Fibroblast of lung (primary cell): ENCODE measurements around the gene NT5C3B. TPM values are rescaled to one million over a fixed set of nuclear protein-coding genes. Genes with fewer than 3 reads are reported as not detected.
A peak's percentile ranks its signal among the peaks of the same experiment; 100 is the strongest.

ENCODE experiments used
- DNase-seq, 2 donors: peaks; one replicate each; pipeline versions ENCODE4 v3.0.0 to v3.0.0-alpha.2; 2010; ENCODE audit warnings: low read depth in 2 of 2
- H2AFZ ChIP-seq: 2 replicates; pipeline ENCODE4 v1.5.1; 2012; ENCODE audit warnings: low read length, control low read depth, inconsistent platforms
- H3K27ac ChIP-seq: 2 replicates; pipeline ENCODE4 v1.5.1; 2011; ENCODE audit warnings: low read length, control low read depth; ENCODE audit not compliant: insufficient read depth
- H3K27me3 ChIP-seq: 2 replicates; pipeline ENCODE4 v1.5.1; 2011; ENCODE audit warnings: mild to moderate bottlenecking, low read length; ENCODE audit not compliant: control insufficient read depth, insufficient read depth
- H3K36me3 ChIP-seq: 2 replicates; pipeline ENCODE4 v1.5.1; 2011; ENCODE audit warnings: low read length; ENCODE audit not compliant: control insufficient read depth, insufficient read depth
- H3K4me1 ChIP-seq: 2 replicates; pipeline ENCODE4 v1.5.1; 2011; ENCODE audit warnings: low read length; ENCODE audit not compliant: control insufficient read depth, insufficient read depth; ENCODE audit errors: extremely low read depth
- H3K4me2 ChIP-seq: 2 replicates; pipeline ENCODE4 v1.5.1; 2011; ENCODE audit warnings: low read length, control low read depth; ENCODE audit not compliant: insufficient read depth; ENCODE audit errors: extremely low read depth
- H3K4me3 ChIP-seq, 4 experiments: fragments of 200-600 bp in 1 of 4; sonication (generic) in 1 of 4; replicated peaks in 1 of 4; 2 replicates each; pipeline ENCODE4 v1.5.1; 2011 to 2016; ENCODE audit warnings: low read length in 4 of 4, low read depth in 3 of 4, mild to moderate bottlenecking in 3 of 4, control low read depth in 2 of 4, inconsistent platforms in 1 of 4, mixed read lengths in 1 of 4; ENCODE audit not compliant: insufficient read depth in 1 of 4; ENCODE audit errors: control extremely low read depth in 1 of 4
- H3K79me2 ChIP-seq: 2 replicates; pipeline ENCODE4 v1.5.1; 2012; ENCODE audit warnings: mild to moderate bottlenecking, low read length, inconsistent platforms; ENCODE audit not compliant: control insufficient read depth, insufficient read depth
- H3K9ac ChIP-seq: 2 replicates; pipeline ENCODE4 v1.5.1; 2011; ENCODE audit warnings: mild to moderate bottlenecking, low read length, control low read depth; ENCODE audit not compliant: insufficient read depth
- H3K9me3 ChIP-seq: 2 replicates; pipeline ENCODE4 v1.5.1; 2012; ENCODE audit warnings: low read depth, low read length; ENCODE audit not compliant: control insufficient read depth, insufficient read depth
- H4K20me1 ChIP-seq: 2 replicates; pipeline ENCODE4 v1.5.1; 2011; ENCODE audit warnings: low read length; ENCODE audit not compliant: control insufficient read depth, insufficient read depth; ENCODE audit errors: extremely low read depth
- EZH2 ChIP-seq: IDR thresholded peaks from 2 replicates; pipeline ENCODE4 v1.5.1; 2012; ENCODE audit warnings: low read length, control low read depth, mild to moderate bottlenecking; ENCODE audit errors: missing control alignments
- polyA plus RNA-seq, 2 donors: library from polyadenylated mRNA; depleted of rRNA in 1 of 2; stranded (reverse) in 1 of 2; unstranded in 1 of 2; fragments of >200 nt; gene quantifications; 2 replicates each; pipeline ENCODE4 v1.2.1, GENCODE V29; 2011 to 2012; ENCODE audit warnings: missing spikeins in 1 of 2
- total RNA-seq: library from RNA; depleted of rRNA; stranded (reverse); fragments of >200 nt; gene quantifications from 2 replicates; pipeline ENCODE4 v1.2.1, GENCODE V29; 2014
- TF ChIP-seq, protein P1 (sequence below), 2 donors: IDR thresholded peaks in 1 of 2; conservative IDR thresholded peaks in 1 of 2; 1 replicate in 1 of 2; 2 replicates in 1 of 2; pipeline ENCODE4 v1.5.1; 2011 to 2012; ENCODE audit warnings: low read length in 2 of 2, control low read depth in 1 of 2, inconsistent platforms in 1 of 2, low read depth in 1 of 2, mild to moderate bottlenecking in 1 of 2

Gene NT5C3B
- total and polyA plus RNA-seq, 2 donors (not counting 1 experiment from before 2014, with no cell fraction given) = 61.9 to 83.5 TPM

DNA sequence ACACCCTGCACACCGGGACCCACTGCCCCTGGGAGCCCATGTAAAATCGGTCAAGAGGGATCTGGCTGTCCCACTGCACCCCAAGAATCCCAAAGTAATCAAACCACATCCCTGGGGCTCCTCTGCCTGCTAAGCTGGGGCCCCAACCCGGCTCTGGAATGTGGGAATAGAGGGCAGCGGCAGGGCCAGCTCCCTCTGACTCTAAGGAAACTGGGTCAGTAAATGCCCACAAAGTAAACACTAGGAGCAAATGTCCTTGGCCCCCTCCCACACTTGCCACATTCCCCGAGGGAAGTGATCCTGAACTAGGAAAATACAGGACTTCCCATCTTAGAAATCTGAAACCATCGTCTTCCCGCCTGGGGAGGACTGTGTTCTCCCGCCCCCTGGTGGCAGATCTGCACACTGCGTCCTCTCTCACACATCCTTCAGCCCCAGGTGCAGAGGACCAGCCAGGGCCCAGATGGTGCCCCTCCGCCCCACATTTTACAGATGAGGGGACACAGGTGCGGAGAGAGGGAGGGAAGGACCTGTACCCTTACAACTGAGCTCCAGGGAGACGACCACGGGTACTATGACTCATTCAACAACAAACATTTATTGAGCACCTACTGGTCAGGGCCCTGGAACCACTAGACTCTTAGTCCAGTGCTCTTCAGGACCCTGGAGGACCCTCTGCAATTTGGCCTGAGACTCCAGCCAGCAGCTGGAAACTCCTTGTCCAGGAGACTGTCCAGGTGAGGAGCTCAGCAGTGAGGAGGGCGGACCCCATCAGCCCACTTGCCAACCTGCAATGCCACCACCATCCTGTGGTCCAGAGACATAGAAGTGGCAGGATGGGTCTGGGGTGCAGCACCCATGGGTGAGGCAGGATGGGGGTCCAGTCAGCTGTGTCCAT, 34.4 kb downstream of the NT5C3B start:
- Histone ChIP-seq H3K79me2 (no peaks in the 10 kb centered on the region), H3K9ac (no peak overlapping the region), H3K36me3 (peaks cover 5% of the 10 kb centered on the region), H3K9me3 (no peaks in the 10 kb centered on the region), H3K27ac (no peak overlapping the region), H3K4me1 (peaks cover 3% of the 10 kb centered on the region), H2AFZ (no peak overlapping the region), H3K27me3 (no peaks in the 10 kb centered on the region), H3K4me2 (peak overlapping the region; percentile 44), H4K20me1 (no peaks in the 10 kb centered on the region), H3K4me3 (no peak overlapping the region)
- TF ChIP-seq, protein P1, sequence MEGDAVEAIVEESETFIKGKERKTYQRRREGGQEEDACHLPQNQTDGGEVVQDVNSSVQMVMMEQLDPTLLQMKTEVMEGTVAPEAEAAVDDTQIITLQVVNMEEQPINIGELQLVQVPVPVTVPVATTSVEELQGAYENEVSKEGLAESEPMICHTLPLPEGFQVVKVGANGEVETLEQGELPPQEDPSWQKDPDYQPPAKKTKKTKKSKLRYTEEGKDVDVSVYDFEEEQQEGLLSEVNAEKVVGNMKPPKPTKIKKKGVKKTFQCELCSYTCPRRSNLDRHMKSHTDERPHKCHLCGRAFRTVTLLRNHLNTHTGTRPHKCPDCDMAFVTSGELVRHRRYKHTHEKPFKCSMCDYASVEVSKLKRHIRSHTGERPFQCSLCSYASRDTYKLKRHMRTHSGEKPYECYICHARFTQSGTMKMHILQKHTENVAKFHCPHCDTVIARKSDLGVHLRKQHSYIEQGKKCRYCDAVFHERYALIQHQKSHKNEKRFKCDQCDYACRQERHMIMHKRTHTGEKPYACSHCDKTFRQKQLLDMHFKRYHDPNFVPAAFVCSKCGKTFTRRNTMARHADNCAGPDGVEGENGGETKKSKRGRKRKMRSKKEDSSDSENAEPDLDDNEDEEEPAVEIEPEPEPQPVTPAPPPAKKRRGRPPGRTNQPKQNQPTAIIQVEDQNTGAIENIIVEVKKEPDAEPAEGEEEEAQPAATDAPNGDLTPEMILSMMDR (conservative IDR thresholded peaks at IDR 0.05 in 1 of 2, IDR thresholded peaks at IDR 0.05 in 1 of 2; ENCODE audit: low read depth in 1 of 2, low read length in 2 of 2) = peak; percentile 93 to 95
- no peak for TF ChIP-seq EZH2
- DNase-seq = peak; percentile 63 to 77

DNA sequence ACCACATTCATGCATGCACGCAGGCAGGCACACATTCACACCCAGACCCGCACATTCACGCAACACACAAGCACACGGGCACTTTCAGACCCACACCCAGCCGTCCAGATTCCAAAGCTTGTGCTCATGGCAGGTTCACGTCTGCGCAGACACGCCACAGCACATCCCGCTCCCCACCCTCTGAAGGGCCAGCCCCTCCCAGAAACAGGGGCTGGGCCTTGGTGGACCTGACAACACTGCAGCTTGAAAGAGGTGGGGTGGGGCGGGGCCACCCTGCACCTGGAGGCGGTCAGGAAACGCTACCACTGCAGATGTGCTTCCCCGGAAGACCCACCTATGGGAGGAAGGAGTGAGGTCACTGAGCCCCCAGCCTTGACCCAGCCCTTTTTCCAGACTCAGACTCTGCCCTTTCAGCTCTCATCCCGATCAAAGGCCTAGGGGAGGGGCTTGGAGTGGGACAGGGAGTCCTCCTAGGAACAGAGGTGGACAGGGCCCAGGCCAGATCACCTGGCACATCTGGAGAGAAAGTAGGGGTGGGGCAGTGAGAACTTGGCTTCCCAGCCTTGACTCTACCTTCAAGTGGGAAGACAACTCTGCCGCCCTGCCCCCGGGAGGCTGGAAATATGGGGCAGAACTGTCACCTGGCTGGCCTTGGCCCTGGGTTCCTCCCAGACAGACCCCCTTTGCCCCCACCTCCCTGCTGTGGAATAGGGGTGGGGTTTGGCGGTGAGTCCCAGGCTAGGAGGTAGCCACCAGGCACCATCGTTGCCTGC, 35.2 kb downstream of the NT5C3B start:
- Histone ChIP-seq H3K4me2 (peak overlapping the region; percentile 44), H3K9me3 (no peaks in the 10 kb centered on the region), H3K9ac (no peak overlapping the region), H4K20me1 (no peaks in the 10 kb centered on the region), H3K27ac (no peak overlapping the region), H3K4me3 (no peak overlapping the region), H3K27me3 (no peaks in the 10 kb centered on the region), H3K79me2 (no peaks in the 10 kb centered on the region), H2AFZ (no peak overlapping the region), H3K4me1 (peaks cover 3% of the 10 kb centered on the region), H3K36me3 (peaks cover 3% of the 10 kb centered on the region)
- no peak for TF ChIP-seq EZH2
- TF ChIP-seq, protein P1 (conservative IDR thresholded peaks at IDR 0.05 in 1 of 2, IDR thresholded peaks at IDR 0.05 in 1 of 2; ENCODE audit: low read depth in 1 of 2, low read length in 2 of 2) = no peak
- peak; percentile 51 to 79 for DNase-seq

DNA sequence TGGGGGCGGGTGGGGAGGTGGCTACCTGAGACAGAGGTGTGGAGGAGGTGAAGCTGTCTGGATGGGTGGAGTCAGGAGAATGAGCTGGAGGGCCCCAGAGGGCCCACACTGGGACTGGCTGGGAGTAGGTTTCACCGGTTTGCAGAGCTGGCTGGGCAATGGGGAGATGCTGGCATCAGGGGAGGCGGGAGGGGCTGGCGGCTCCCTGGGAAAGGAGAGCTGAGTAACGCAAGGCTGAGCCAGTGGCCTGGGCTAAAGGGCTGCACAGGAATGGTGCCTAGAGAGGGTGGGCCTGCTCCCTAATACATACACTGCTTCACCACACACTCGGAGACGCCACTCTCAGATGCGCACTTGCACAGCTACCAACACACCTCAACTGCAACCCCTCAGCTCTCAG, 36.7 kb downstream of the NT5C3B start:
- Histone ChIP-seq H3K4me3 (no peak overlapping the region), H2AFZ (no peak overlapping the region), H3K27me3 (no peaks in the 10 kb centered on the region), H3K9me3 (no peaks in the 10 kb centered on the region), H3K36me3 (peaks cover 3% of the 10 kb centered on the region), H3K79me2 (no peaks in the 10 kb centered on the region), H3K27ac (no peak overlapping the region), H3K4me2 (no peak overlapping the region), H3K9ac (no peak overlapping the region), H3K4me1 (peaks cover 3% of the 10 kb centered on the region), H4K20me1 (no peaks in the 10 kb centered on the region)
- no peak for DNase-seq
- TF ChIP-seq, protein P1 (conservative IDR thresholded peaks at IDR 0.05 in 1 of 2, IDR thresholded peaks at IDR 0.05 in 1 of 2; ENCODE audit: low read depth in 1 of 2, low read length in 2 of 2) = no peak
- no peak for TF ChIP-seq EZH2
